Fibroblast of skin of scalp (primary cell): ENCODE data around the gene SH3RF2.
"Not testable (repeated sequence)": the region's sequence is repeated elsewhere in the genome, so short reads cannot be mapped to it uniquely, and the experiment has no call there.

ENCODE experiments used
- DNase-seq: peaks from one replicate; pipeline ENCODE4 v3.0.0-alpha.2; 2013

SH3RF2 gene

DNA sequence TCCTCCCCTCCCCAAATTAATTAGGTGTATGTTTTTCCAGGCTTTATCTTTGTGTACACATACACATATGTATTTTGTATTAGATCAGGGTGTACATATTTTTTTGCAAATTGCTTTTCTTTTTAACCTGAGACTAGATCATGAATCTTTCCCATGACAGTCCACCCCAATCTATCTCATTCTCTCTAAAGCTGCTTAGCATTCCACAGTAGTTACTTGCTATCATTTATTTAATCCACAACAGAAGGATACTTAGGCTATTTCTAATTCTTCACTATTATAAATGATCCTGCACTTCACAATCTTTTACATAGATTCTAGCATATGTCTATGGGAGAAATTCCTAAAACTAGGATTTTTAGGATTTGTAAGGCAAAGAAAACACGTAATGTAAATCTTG lies 43.9 kb downstream of the SH3RF2 start:
- DNase-seq: no peak

DNA sequence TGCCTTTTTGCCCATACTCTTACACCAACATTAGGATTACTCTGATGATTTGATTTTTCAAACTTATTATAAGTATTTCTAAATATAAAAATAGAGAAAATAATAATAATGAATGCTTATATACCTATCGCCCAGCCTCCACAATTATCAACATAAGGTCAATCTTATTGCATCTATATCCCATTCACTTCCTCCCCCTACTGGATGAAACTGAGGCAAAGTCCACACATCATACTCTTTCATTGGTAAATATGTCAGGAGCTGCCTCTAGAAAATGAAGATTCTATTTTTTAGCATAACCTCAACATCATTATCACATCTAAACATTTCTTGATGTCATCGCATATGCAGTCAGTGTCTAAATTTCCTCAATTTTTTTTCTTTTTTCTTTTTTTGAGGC lies 44.3 kb downstream of the SH3RF2 start:
- no peak for DNase-seq

DNA sequence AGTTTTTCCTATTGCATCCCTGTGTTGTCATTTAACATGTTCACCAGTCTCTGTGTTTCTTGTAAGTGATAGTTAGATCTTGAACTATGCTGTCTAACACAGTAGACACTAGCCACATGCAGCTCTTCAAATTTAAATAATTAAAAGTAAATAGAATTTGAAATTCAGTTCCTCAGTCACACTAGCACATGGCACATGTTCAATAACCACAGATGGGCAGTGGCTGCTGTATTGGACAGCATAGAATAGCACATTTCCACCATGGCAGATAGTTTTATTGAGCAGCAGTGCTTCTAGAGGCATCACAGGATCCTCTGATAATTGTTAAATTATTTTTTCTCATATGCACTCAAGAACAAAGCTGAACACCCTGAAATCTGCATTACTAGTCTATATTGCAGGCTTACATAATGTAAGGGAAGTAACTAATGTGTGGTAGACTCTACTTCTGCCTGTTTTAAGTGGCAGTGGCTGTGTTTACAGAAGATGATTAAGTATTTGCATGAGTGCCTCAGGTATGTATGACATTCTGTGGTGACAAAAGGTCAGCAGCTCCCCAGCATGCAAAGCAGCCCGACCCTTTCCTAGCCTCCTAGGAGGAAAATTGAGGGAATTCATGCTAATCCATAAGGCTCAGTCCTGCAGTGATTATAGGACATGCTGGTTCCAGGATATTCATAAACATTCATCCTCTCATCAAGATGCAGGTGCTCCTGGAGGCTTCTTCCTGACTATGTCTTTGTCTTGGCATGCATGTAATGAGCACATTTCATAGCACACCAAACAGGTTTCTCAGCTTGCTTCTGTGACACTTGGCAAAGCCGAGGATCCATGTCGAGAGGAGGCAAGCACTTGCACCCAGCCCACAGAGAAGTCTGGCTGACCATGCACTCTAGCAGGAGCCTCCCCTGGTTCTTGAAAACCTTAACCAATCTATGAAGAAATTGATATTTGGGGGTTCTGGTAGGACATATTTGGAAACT lies 45.5 kb downstream of the SH3RF2 start:
- no peak for DNase-seq

DNA sequence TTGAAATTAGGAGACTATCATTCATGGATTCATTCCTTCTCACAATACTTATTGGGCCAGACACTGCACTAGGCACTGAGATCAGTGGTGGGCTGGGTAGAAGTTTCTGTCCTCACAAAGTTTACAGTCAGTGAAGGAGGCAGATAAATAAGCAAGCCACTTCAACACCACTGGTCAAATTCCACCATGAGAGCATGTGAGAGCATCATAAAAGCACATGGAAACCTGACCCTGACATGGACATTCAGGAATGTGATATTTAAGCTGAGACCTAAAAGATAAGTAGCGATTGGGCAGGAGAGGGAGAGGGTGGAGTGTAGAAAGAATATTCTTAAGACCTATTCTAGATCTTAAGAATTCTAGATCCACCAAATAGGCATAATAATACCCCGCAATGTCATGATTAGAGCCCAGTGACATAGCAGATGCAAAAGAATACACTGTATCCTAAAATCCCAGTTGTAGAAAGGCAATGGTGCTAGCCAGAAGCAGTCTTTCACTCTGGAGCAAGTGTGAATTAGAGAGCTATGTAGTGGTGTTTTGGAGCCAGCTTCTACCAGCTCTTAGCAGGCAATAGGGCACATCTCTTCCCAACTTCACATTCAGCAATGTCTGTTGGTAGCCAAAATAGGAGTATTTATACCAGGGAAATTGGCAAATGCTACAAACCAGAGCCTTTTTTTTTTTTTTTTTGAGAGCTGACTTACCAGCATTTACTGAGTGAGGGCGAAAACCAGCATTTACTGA lies 46.4 kb downstream of the SH3RF2 start:
- no peak for DNase-seq

DNA sequence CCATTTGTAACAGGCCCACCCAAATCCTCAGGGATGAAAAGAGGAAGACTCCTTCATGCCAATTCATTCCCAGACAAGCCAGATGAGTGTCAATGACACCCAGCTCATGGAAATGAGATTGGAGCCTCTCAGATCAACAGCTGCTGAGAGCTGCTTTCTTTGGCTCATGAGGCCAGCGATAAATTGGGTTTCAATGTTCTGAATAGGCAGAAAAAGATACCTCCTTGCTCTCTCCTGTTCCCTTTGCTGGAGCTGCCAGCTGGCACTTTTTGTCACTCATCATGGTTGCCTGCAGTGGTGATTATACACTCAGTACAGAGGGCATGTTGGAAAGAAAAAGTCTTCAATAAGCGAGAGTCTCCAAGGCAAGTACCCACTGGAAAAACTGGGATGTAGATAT lies 47.1 kb downstream of the SH3RF2 start:
- no peak for DNase-seq

DNA sequence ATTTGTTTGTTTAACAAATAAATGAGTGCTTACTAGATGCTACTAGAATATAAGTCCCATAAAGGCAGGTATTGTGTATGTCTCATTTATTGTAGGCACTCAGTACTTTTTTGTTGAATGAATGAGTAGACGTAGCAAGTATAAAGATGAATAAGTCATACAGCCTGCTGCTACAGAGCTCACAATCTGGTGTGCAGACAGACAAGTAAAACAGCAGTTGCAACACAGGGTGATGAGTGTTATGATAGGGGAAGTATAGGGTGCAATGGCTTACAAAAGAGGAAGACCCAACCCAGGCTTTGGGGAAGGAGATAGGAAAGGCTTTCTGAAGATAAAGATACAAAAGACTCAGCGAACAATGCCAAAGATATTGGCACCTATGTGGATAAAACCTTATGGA lies 47.7 kb downstream of the SH3RF2 start:
- DNase-seq: no peak

DNA sequence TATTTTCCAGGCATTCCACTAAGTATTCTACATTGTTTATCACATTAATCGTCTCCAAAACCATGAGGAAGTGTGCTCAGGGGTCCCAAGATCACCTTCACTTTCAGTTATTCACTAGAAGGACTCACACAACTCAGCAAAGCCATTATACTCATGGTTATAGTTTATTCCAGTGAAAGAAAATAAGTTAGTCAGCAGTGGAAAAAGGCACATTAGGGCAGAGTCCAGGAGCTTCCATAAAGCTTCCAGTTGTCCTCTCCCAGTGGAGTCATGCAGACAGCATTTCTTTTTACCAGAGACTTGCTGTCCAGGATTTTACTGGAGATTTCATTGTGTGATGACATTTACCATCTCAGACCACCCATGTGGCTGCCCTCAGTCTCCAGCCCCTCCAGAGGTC lies 51.5 kb downstream of the SH3RF2 start:
- DNase-seq: no peak

DNA sequence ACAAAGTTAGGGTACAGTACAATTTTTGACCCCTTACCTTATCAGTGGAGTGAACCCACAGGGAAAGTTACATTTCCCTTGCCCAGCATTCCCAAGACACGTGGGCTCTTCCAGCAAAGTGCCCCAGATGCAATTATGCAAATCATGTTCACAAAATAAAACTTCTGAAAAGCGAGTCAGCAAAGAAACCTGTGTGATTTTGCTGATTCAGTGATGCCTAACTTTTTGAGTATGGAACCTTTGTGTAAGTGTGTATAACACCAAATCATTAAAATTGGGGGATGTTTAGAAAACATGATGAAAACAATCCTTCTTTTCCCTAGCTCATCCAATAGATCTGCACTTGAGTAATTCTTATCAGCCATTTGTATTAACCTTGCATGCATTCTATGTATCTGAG lies 52.6 kb downstream of the SH3RF2 start:
- DNase-seq: no peak

DNA sequence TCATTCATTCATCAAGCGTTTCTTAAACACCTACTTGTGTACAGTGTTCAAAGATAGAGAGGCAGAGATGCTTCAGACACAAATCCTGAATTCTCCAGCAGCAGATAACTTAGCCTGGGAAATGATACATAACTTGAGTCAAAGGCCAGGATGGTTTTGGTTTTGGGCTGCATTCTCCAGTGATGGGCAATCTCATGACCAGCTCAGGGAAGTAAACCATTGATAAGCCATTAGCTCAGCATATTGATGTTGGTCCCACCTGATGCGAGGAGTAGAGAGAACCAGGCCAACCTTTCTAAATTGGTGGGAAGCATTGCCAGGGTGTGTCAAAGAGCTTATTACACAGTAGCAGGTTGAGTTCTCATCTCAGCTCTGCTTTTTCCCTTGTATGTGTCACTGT lies 53.0 kb downstream of the SH3RF2 start:
- DNase-seq: no peak

DNA sequence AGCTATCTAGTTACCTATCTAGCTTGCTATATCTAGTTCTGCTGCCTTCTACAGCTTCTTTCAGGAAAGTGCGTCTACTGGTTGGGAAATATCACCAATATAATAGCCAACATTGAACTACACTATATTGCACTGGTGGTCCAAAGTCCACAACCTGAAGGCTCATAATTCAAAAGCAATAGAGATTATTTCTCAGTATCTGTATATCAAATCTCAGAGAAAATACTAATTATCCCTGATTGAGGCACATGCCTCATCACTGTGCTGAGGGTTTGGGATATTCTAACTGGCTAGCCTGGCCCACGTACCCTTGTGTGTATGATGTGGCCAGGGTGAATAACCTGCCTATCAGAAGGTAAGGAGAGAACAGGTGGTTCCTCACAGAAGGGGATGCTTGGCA lies 53.8 kb downstream of the SH3RF2 start:
- DNase-seq: no peak

DNA sequence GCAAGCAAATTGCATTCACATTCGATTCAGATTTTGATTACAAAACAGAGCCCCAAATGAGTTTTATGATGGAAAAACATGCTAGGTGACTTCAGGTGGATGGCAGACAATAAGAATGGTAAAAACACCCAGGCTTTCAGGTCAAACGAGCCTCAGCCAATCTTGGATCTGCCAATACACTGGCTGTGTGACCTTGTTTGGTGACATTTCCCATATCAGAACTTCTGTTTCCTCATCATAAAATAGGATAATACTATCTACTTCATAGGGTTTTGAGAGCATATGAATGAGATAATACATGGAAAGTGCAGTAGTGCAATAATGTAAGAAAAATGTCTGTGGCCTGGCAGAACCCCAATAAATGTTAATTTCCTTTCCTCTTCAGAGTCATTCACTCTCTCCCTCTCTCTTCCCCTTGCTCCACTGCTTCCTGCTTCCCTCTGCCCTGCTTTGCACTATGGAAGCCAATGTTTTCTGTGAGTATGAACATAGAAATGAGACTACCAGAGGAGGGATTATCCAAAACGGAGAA lies 54.7 kb downstream of the SH3RF2 start:
- peak; percentile 52 for DNase-seq

DNA sequence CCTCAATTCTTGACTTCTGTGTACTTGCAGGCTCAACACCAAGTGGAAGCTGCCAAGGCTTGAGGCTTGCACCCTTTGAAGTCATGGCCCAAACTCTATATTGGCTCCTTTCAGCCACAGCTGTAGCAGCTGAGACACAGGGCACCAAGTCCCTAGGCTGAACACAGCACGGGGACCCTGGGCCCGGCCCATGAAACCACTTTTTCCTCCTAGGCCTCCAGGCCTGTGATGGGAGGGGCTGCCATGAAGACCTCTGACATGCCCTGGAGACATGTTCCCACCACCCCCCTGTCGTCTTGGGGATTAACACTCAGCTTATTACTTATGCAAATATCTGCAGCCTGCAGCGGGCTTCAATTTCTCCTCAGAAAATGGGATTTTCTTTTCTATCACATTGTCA lies 57.2 kb downstream of the SH3RF2 start:
- not testable (repeated sequence) for DNase-seq

DNA sequence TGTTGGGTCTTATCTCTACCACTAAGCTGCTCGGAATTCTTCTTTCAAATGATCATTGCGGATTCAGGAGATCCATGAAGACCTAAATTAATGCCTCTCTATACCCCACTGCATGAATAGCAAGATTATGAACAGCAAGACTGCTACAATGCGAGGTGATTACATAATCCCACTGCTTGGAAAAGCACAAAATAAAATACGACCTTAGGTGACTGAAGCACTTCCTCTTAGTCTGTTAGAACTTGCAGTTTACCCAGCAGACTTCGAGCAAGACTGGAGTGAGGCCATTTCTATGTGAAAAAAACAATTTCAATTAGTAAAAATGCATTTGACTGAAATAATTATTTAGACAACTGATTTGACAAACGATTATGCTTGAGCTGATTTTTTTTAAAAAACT lies 59.8 kb downstream of the SH3RF2 start:
- DNase-seq: no peak

DNA sequence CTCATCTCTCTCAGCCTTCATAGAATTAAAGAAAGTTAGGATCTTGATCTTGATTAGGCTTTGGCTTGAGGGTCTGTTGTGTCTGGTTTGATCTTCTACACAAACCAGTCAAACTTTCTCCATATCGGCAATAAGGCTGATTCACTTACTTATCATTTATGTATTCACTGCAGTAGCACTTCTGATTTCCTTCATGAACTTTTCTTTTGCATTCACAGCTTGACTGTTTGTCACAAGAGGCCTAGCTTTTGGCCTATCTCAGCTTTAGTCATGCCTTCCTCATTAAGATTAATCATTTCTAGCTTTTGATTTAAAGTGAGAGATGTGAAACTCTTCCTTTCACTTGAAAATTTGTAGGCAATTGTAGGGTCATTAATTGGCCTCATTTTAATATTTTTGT lies 62.8 kb downstream of the SH3RF2 start:
- DNase-seq: no peak

DNA sequence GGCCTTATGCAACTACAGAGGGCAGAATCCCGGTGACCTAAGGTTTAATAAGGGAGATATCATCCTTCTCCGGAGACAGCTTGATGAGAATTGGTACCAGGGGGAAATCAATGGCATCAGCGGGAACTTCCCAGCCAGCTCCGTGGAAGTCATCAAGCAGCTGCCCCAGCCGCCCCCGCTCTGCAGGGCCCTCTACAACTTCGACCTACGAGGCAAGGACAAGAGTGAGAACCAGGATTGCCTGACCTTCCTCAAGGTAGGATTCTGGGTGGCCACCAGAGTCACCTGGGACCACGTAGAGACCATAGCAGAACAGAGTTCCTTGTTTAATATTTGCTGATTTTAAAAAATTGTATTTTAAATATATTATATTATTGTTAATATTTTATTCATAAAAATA lies 63.7 kb downstream of the SH3RF2 start:
- DNase-seq: no peak

DNA sequence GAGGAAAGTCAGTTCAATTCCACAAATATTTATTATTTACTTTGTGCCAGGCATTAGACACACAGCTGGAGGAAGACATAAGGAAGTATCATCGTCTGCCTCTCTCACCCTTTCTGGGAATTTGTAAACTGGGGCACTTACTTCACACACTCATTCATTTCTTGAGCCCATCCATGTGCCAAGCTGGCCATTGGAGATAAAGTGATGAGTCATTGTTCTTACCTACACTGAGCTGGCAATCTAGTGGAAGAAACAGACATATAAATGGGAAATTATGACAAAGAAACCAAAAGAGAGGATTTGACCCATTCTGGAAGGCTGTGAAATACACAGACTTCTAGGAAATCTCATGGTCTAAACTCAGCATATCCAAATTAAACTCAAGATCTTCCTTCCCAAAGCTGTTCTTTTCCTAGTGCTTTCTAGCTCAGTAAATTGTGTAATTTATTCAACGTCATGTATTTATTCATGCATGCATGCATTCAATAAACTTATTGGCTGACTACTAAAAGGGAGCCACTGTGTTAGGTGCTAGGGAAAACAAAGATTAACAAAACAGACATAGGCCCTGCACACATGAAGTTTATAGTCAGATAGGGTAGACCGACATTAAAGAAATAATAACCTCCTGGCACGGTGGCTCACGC lies 65.3 kb downstream of the SH3RF2 start:
- DNase-seq: no peak

DNA sequence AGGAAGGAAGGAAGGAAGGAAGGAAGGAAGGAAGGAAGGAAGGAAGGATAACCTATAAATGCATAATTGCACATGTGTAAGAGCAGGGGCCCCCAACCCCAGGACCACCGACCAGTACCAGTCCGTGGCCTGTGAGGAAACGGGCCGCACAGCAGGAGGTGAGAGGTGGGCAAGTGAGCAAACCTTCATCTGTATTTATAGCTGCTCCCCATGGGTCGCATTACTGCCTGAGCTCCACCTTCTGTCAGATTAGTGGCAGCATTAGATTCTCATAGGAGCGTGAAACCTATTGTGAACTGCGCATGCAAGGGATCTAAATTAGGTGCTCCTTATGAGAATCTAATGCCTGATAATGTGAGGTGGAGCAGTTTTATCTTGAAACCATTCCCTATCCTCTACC lies 66.1 kb downstream of the SH3RF2 start:
- no peak for DNase-seq

DNA sequence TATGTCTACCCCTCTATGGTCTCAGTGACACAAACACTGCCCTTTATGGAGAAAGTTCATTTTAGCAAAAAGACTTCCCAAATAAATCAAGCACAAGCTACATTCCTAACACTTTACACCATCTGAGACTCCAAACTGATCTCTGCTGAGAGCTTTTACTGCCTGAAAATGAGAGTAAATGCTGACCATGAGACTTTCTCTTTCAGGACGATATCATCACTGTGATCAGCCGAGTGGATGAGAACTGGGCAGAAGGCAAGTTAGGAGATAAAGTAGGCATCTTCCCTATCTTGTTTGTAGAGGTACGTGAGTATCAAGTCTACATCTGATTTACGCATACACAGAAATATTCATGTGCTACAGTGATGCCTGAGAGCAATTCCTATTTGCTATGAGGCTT lies 67.5 kb downstream of the SH3RF2 start:
- DNase-seq: no peak

DNA sequence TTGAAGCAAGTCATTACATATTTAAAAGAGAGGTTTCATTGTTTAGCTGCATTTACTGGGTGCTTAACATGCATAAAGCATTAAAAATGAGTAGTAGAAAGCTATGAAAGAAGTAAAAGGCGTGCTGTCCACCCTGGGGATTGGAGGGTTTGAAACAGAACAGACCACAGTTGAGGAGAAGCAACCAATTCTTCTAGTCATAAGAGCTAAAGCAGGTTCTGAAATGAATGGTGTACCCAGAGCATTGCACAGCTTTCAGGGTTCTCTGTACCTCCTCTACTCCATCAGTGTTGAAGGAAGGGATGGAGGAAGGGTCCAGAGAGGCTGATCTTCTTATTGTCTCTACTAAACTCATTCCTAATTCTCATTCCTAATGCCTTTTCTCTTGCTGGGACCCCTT lies 68.9 kb downstream of the SH3RF2 start:
- DNase-seq: no peak

DNA sequence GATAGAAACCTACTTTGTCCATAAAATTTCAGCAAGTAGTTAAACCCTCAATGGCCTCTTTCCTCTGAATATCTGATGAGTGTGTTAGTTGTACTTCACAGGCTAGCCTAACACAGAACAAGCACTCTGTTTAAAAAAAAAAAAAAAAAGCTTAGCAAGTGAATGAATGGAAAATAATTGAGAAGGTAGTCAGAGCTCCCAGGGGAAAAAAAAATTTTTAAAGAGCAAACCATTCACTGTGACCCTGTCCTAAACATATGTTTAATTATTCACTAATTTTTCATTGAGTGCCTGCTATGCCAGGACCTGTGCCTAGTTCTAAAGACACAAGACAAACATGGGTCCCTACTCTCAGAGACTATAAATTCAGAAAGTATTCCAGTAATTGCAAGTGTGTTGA lies 69.3 kb downstream of the SH3RF2 start:
- DNase-seq: peak; percentile 19

DNA sequence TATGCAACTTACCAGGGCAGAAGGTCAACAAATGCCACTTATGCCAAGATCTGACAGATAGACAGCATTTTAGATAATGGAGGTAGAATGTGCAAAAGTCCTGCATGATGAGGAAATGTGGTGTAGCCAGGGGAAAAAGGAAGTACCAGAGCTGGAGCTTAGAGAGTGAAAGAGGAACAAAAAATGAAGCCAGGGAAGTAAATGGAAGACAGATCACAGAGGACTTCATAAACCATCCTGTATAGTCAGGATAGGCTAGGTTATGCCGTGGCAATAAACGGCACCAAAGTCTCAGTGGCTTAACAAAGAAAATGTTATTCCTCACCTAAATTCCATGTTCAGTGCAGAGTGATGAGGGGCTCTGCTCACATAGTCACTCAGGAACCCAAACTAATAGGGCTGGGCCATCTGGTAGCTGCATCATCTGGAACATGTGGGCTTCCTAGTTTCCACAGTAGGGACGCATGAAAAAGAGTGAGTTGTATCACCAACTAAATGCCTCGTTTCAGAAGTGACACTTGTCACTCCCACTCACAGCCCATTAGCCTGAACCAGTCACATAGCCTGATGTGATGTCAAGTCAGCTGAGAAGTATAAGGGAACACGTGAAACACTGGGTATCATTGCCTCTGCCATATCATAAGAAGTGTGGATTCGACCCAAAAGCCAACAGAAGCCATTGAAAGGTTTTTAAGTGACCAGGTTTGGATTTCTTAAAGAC lies 70.3 kb downstream of the SH3RF2 start:
- no peak for DNase-seq

DNA sequence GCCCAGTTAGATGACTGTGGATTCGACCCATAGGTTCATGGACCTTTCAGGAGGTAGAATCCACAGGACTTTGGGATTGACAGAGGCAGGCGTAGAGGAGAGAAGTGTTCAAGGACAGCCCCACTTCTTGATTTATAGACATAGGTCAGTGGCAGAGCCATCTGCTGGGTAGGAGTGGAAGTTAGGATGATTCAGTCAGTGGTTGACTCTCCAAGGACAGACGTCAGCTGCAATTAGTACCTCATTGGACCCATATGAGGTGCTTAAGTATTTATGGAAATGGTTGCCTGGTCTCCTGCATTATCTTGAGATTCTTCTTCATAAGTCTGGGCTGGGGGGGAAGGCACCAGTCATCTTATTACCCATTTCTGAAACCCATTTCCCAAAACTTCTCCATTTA lies 70.9 kb downstream of the SH3RF2 start:
- peak; percentile 4 for DNase-seq

DNA sequence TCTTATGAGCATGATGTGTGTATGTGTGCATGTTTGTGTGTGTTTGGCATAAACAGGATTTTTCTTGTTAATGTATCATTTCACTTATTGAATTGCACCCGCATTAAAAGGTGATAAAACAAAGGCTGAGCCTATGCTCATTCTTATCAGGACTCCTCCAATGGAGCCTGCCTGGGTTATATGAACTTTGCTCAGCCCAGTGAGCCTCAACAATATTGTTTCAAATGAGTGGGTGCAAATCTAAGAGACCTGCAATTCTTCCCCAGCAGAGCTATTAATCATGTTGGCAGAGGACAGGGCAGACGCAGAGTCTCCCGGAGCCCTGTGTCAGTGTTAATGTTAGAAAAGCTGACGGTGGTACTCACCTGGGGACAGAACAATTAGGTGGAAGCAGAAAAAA lies 71.6 kb downstream of the SH3RF2 start:
- no peak for DNase-seq
